ENCODE measurements around the gene OSBPL1A.
"Not testable (repeated sequence)": the region's sequence is repeated elsewhere in the genome, so short reads cannot be mapped to it uniquely, and the experiment has no call there.

OSBPL1A gene

GRCh38 chr18:24397131-24397693, 412 bp downstream of the OSBPL1A start:
- DNase-seq (ENCODE audit: low read depth) = no peak

GRCh38 chr18:24396082-24396633, 1.5 kb downstream of the OSBPL1A start:
- DNase-seq (ENCODE audit: low read depth) = no peak

- no peak for DNase-seq (ENCODE audit: low read depth)
These were observed 2.4 kb downstream of the OSBPL1A start for GRCh38 chr18:24395049-24395795.

- DNase-seq (ENCODE audit: low read depth) = no peak
These were observed 8.7 kb downstream of the OSBPL1A start for GRCh38 chr18:24388957-24389356.

GRCh38 chr18:24386681-24387080, 10.9 kb downstream of the OSBPL1A start:
- no peak for DNase-seq (ENCODE audit: low read depth)

- DNase-seq (ENCODE audit: low read depth) = no peak
These were observed 16.5 kb downstream of the OSBPL1A start for GRCh38 chr18:24381126-24381525.

- DNase-seq (ENCODE audit: low read depth) = no peak
These were observed 17.4 kb downstream of the OSBPL1A start for GRCh38 chr18:24380163-24380747.

- no peak for DNase-seq (ENCODE audit: low read depth)
These were observed 19.0 kb downstream of the OSBPL1A start for GRCh38 chr18:24378598-24378997.

- not testable (repeated sequence) for DNase-seq (ENCODE audit: low read depth)
These were observed 21.1 kb downstream of the OSBPL1A start for GRCh38 chr18:24376531-24376930.

- DNase-seq (ENCODE audit: low read depth) = no peak
These were observed 24.3 kb downstream of the OSBPL1A start for GRCh38 chr18:24373328-24373727.

GRCh38 chr18:24372279-24372872, 25.2 kb downstream of the OSBPL1A start:
- DNase-seq (ENCODE audit: low read depth) = no peak

- no peak for DNase-seq (ENCODE audit: low read depth)
These were observed 27.5 kb downstream of the OSBPL1A start for GRCh38 chr18:24370120-24370519.

- no peak for DNase-seq (ENCODE audit: low read depth)
These were observed 28.2 kb downstream of the OSBPL1A start for GRCh38 chr18:24369426-24369825.

- DNase-seq (ENCODE audit: low read depth) = no peak
These were observed 28.9 kb downstream of the OSBPL1A start for GRCh38 chr18:24368749-24369148.

- no peak for DNase-seq (ENCODE audit: low read depth)
These were observed 31.3 kb downstream of the OSBPL1A start for GRCh38 chr18:24366328-24366727.

- DNase-seq (ENCODE audit: low read depth) = no peak
These were observed 33.4 kb downstream of the OSBPL1A start for GRCh38 chr18:24364177-24364576.

- no peak for DNase-seq (ENCODE audit: low read depth)
These were observed 34.9 kb downstream of the OSBPL1A start for GRCh38 chr18:24362757-24363156.

- DNase-seq (ENCODE audit: low read depth) = not testable (repeated sequence)
These were observed 37.7 kb downstream of the OSBPL1A start for GRCh38 chr18:24359787-24360530.

- no peak for DNase-seq (ENCODE audit: low read depth)
These were observed 43.3 kb downstream of the OSBPL1A start for GRCh38 chr18:24354278-24354677.

- DNase-seq (ENCODE audit: low read depth) = no peak
These were observed 51.4 kb downstream of the OSBPL1A start for GRCh38 chr18:24346254-24346653.

GRCh38 chr18:24344509-24344908, 53.1 kb downstream of the OSBPL1A start:
- no peak for DNase-seq (ENCODE audit: low read depth)

- DNase-seq (ENCODE audit: low read depth) = no peak
These were observed 55.3 kb downstream of the OSBPL1A start for GRCh38 chr18:24342347-24342746.
